ENCODE results near the gene RYR1.
"Not testable (repeated sequence)": the region's sequence is repeated elsewhere in the genome, so short reads cannot be mapped to it uniquely, and the experiment has no call there.

RYR1 gene

DNA sequence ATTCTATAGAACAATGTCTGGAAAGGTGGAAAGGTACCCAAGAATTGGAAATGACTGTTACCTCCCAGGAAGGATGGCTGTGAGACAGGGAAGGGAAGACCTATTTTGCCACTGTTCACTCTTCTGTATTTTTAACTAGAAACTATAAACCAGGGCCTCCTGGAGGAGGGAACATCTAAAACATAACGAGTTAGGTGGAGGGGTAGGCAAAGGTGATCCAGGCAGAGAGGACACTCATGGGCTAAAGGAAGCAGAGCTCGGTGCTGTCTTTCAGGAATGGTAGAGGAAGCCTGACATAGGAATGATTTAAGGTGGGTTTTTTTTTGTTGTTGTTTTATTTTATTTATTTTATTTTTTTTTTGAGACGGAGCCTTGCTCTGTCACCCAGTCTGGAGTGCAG is 191.3 kb downstream of the RYR1 start:
- 97% methylated on average over 3 of the region's 3 CpGs for WGBS (ENCODE audit: insufficient coverage)
- Histone ChIP-seq H3K9me3 (ENCODE audit: control extremely low read depth in 1 of 5, control insufficient read depth in 4 of 5, insufficient read depth in 2 of 5, low read depth in 1 of 5, low read length in 4 of 5) (no peaks in the 10 kb centered on the region), H3K36me3 (ENCODE audit: control insufficient read depth in 4 of 4, insufficient read depth in 4 of 4, low read length in 3 of 4) (peaks cover 7 to 83% (median 59%) of the 10 kb centered on the region in 4 experiments), H3K4me1 (ENCODE audit: control extremely low read depth in 1 of 4, control insufficient read depth in 4 of 4, insufficient read depth in 4 of 4, low read length in 3 of 4) (peaks cover 2 to 6% (median 4%) of the 10 kb centered on the region in 4 experiments), H3K27ac (ENCODE audit: insufficient read depth in 1 of 2, low read depth in 1 of 2, low read length in 2 of 2, poor library complexity in 1 of 2, severe bottlenecking in 2 of 2) (no peak overlapping the region), H3K4me3 (ENCODE audit: control insufficient read depth in 1 of 7, extremely low read depth in 1 of 7, insufficient read depth in 4 of 7, low read depth in 2 of 7, low read length in 6 of 7) (no peak overlapping the region), H3K27me3 (replicated peaks in 2 of 5; ENCODE audit: control insufficient read depth in 4 of 5, insufficient read depth in 5 of 5, low read length in 4 of 5) (no peaks in the 10 kb centered on the region)
- DNase-seq = no peak
- POLR2A ChIA-PET = no interaction called here
- CTCF ChIA-PET = interaction anchor here (0.9 to 1.1 kb wide), 2 partner anchors 9 to 16 kb away, joined by 3 read pairs; no protein-coding TSS in a partner anchor

DNA sequence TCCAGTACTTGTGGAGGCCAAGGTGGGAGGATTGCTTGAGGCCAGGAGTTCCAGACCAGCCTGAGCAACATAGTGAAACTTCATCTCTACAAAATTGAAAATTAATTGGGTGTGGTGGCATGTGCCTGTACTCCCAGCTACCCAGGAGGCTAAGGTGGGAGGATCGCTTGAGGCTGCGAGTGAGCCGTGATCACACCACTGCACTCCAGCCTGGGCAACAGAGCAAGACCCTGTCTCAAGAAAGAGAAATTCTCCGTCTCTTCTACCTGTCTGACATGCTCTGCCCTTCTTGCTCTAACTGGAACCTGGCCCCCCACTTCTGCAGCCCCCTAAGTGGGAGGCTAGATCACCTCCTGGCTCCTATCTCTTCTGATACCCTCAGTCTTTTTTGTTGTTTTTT is 192.9 kb downstream of the RYR1 start:
- POLR2A ChIA-PET = no interaction called here
- no peaks in the 10 kb centered on the region for H3K9me3 ChIP-seq (ENCODE audit: control extremely low read depth in 1 of 5, control insufficient read depth in 4 of 5, insufficient read depth in 2 of 5, low read depth in 1 of 5, low read length in 4 of 5)
- H3K27ac ChIP-seq (ENCODE audit: insufficient read depth in 1 of 2, low read depth in 1 of 2, low read length in 2 of 2, poor library complexity in 1 of 2, severe bottlenecking in 2 of 2) = no peak overlapping the region
- CTCF ChIA-PET = interaction anchor here (0.8 kb wide), 1 partner anchor 9 kb away, joined by 4 read pairs; no protein-coding TSS in a partner anchor
- H3K4me1 ChIP-seq (ENCODE audit: control extremely low read depth in 1 of 4, control insufficient read depth in 4 of 4, insufficient read depth in 4 of 4, low read length in 3 of 4) = no peaks in the 10 kb centered on the region
- H3K4me3 ChIP-seq (ENCODE audit: control insufficient read depth in 1 of 7, extremely low read depth in 1 of 7, insufficient read depth in 4 of 7, low read depth in 2 of 7, low read length in 6 of 7) = no peak overlapping the region
- H3K36me3 ChIP-seq (ENCODE audit: control insufficient read depth in 4 of 4, insufficient read depth in 4 of 4, low read length in 3 of 4) = peaks cover 7 to 82% (median 52%) of the 10 kb centered on the region in 4 experiments
- no peak for DNase-seq
- H3K27me3 ChIP-seq (replicated peaks in 2 of 5; ENCODE audit: control insufficient read depth in 4 of 5, insufficient read depth in 5 of 5, low read length in 4 of 5) = no peaks in the 10 kb centered on the region
- 95% methylated on average over 4 of the region's 4 CpGs for WGBS (ENCODE audit: insufficient coverage)

DNA sequence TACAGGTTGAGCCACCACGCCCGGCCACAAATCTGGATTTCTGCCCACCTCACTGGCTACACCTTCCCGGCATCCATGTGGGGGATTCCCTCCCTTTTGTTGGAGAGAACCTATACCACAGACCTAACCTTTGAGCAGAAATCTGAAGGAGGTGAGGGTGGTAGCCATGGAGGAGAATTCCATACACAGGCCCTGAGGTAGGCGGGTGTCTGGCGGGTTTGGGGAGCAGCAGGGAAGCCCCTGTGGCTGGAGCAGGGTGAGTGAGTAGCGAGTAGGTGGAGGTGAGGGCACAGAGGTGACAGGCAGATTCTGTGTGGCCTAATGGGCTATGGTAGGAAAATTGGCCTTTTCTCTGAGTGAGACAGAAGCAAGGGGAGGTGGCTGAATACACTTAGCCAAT is 196.1 kb downstream of the RYR1 start:
- CTCF ChIA-PET = interaction anchor here (1.2 to 1.9 kb wide), 2 partner anchors 11 to 42 kb away, joined by 3 to 6 read pairs; partner anchors contain the start of genes EIF3K and MAP4K1
- H3K9me3 ChIP-seq (ENCODE audit: control extremely low read depth in 1 of 5, control insufficient read depth in 4 of 5, insufficient read depth in 2 of 5, low read depth in 1 of 5, low read length in 4 of 5) = no peaks in the 10 kb centered on the region
- peaks cover 3 to 70% (median 41%) of the 10 kb centered on the region in 4 experiments for H3K36me3 ChIP-seq (ENCODE audit: control insufficient read depth in 4 of 4, insufficient read depth in 4 of 4, low read length in 3 of 4)
- WGBS (ENCODE audit: insufficient coverage) = 96% methylated on average over 3 of the region's 6 CpGs
- H3K4me3 ChIP-seq (ENCODE audit: control insufficient read depth in 1 of 7, extremely low read depth in 1 of 7, insufficient read depth in 4 of 7, low read depth in 2 of 7, low read length in 6 of 7) = no peak overlapping the region
- H3K27ac ChIP-seq (ENCODE audit: insufficient read depth in 1 of 2, low read depth in 1 of 2, low read length in 2 of 2, poor library complexity in 1 of 2, severe bottlenecking in 2 of 2) = no peak overlapping the region
- DNase-seq = no peak
- no peaks in the 10 kb centered on the region for H3K27me3 ChIP-seq (replicated peaks in 2 of 5; ENCODE audit: control insufficient read depth in 4 of 5, insufficient read depth in 5 of 5, low read length in 4 of 5)
- H3K4me1 ChIP-seq (ENCODE audit: control extremely low read depth in 1 of 4, control insufficient read depth in 4 of 4, insufficient read depth in 4 of 4, low read length in 3 of 4) = no peaks in the 10 kb centered on the region
- POLR2A ChIA-PET = no interaction called here

DNA sequence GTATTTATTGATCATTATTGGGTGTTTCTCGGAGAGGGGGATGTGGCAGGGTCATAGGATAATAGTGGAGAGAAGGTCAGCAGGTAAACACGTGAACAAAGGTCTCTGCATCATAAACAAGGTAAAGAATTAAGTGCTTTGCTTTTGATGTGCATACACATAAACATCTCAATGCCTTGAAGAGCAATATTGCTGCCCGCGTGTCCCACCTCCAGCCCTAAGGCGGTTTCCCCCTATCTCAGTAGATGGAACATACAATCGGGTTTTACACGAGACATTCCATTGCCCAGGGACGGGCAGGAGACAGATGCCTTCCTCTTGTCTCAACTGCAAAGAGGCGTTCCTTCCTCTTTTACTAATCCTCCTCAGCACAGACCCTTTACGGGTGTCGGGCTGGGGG is 197.8 kb downstream of the RYR1 start:
- peaks cover 2 to 64% (median 42%) of the 10 kb centered on the region in 4 experiments for H3K36me3 ChIP-seq (ENCODE audit: control insufficient read depth in 4 of 4, insufficient read depth in 4 of 4, low read length in 3 of 4)
- WGBS (ENCODE audit: insufficient coverage) = 71% methylated on average over 5 of the region's 11 CpGs
- H3K4me3 ChIP-seq (ENCODE audit: control insufficient read depth in 1 of 7, extremely low read depth in 1 of 7, insufficient read depth in 4 of 7, low read depth in 2 of 7, low read length in 6 of 7); H3K9me3 ChIP-seq (ENCODE audit: control extremely low read depth in 1 of 5, control insufficient read depth in 4 of 5, insufficient read depth in 2 of 5, low read depth in 1 of 5, low read length in 4 of 5); DNase-seq; CTCF ChIA-PET; H3K27me3 ChIP-seq (replicated peaks in 2 of 5; ENCODE audit: control insufficient read depth in 4 of 5, insufficient read depth in 5 of 5, low read length in 4 of 5); POLR2A ChIA-PET; H3K27ac ChIP-seq (ENCODE audit: insufficient read depth in 1 of 2, low read depth in 1 of 2, low read length in 2 of 2, poor library complexity in 1 of 2, severe bottlenecking in 2 of 2); H3K4me1 ChIP-seq (ENCODE audit: control extremely low read depth in 1 of 4, control insufficient read depth in 4 of 4, insufficient read depth in 4 of 4, low read length in 3 of 4): not testable (repeated sequence)

DNA sequence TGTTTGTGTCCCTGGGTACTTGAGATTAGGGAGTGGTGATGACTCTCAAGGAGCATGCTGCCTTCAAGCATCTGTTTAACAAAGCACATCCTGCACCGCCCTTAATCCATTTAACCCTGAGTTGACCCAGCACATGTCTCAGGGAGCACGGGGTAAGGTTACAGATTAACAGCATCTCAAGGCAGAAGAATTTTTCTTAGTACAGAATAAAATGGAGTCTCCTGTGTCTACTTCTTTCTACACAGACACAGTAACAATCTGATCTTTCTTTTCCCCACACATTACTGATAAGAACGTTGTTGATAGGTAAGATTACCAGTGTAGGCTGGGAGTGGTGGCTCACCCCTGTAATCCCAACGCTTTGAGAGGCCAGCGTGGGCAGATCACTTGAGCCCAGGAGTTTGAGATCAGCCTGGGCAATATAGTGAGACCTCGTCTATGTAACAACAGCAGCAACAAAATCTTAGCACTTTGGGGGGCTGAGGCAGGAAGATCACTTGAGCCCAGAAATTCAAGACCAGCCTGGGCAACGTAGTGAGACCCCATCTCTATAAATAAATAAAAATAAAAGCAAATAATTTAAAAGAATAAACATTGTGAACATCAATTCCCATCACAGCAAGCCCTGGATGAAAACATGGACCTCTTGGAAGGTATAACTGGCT is 198.5 kb downstream of the RYR1 start:
- DNase-seq; H3K9me3 ChIP-seq (ENCODE audit: control extremely low read depth in 1 of 5, control insufficient read depth in 4 of 5, insufficient read depth in 2 of 5, low read depth in 1 of 5, low read length in 4 of 5); POLR2A ChIA-PET; H3K27me3 ChIP-seq (replicated peaks in 2 of 5; ENCODE audit: control insufficient read depth in 4 of 5, insufficient read depth in 5 of 5, low read length in 4 of 5); H3K4me3 ChIP-seq (ENCODE audit: control insufficient read depth in 1 of 7, extremely low read depth in 1 of 7, insufficient read depth in 4 of 7, low read depth in 2 of 7, low read length in 6 of 7); H3K4me1 ChIP-seq (ENCODE audit: control extremely low read depth in 1 of 4, control insufficient read depth in 4 of 4, insufficient read depth in 4 of 4, low read length in 3 of 4); H3K27ac ChIP-seq (ENCODE audit: insufficient read depth in 1 of 2, low read depth in 1 of 2, low read length in 2 of 2, poor library complexity in 1 of 2, severe bottlenecking in 2 of 2): not testable (repeated sequence)
- CTCF ChIA-PET = interaction anchor here (1.4 kb wide), 1 partner anchor 28 kb away, joined by 3 read pairs; no protein-coding TSS in a partner anchor
- WGBS (ENCODE audit: insufficient coverage) = 95% methylated on average over 4 of the region's 7 CpGs
- H3K36me3 ChIP-seq (ENCODE audit: control insufficient read depth in 4 of 4, insufficient read depth in 4 of 4, low read length in 3 of 4) = peaks cover 2 to 58% (median 38%) of the 10 kb centered on the region in 4 experiments

DNA sequence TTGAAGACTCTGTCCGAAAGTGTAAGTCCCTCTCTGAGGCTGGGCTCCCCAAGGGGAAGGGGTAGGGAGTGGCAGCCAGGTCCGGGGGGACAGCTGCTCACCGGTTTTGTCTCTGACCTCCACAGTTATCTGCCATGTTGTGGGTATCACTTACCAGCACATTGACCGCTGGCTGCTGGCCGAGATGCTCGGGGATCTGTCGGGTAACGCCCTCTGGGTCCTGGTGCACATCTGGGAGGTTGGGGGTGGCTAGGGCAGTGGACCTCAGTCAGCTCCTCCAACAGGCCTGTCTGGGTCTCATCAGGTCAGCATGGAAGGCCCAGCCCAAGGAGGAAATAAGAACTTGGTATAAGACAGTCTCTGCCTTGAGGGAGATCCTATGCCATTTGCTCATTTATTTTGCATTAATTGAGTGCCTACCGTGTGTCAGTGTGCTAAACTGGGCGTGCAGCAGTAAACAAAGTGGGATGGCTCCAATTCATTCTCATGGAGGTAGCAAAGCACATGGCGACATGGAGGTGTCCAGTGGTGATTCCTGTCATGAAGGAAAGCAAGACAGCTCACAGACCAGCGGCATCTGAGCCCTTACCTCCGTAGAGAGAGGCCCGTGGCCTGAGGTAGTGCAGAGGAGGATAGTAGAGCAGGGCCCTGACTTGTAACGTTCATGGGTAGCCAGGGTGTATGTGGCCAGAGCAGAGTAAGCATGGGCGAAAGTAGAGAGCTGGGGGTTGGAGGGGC is 199.2 kb downstream of the RYR1 start:
- peaks cover 3 to 9% (median 7%) of the 10 kb centered on the region in 4 experiments for H3K4me1 ChIP-seq (ENCODE audit: control extremely low read depth in 1 of 4, control insufficient read depth in 4 of 4, insufficient read depth in 4 of 4, low read length in 3 of 4)
- no peak overlapping the region for H3K4me3 ChIP-seq (ENCODE audit: control insufficient read depth in 1 of 7, extremely low read depth in 1 of 7, insufficient read depth in 4 of 7, low read depth in 2 of 7, low read length in 6 of 7)
- no peak overlapping the region for H3K27ac ChIP-seq (ENCODE audit: insufficient read depth in 1 of 2, low read depth in 1 of 2, low read length in 2 of 2, poor library complexity in 1 of 2, severe bottlenecking in 2 of 2)
- ChIA-PET POLR2A (no interaction called here), CTCF (interaction anchor here (0.8 to 1.4 kb wide), 3 partner anchors 27 to 230 kb away, joined by 3 to 8 read pairs (median 3); partner anchors contain the start of gene FAM98C)
- H3K27me3 ChIP-seq (replicated peaks in 2 of 5; ENCODE audit: control insufficient read depth in 4 of 5, insufficient read depth in 5 of 5, low read length in 4 of 5) = no peaks in the 10 kb centered on the region
- WGBS (ENCODE audit: insufficient coverage) = 98% methylated on average over 10 of the region's 16 CpGs
- no peak for DNase-seq
- no peaks in the 10 kb centered on the region for H3K9me3 ChIP-seq (ENCODE audit: control extremely low read depth in 1 of 5, control insufficient read depth in 4 of 5, insufficient read depth in 2 of 5, low read depth in 1 of 5, low read length in 4 of 5)
- H3K36me3 ChIP-seq (ENCODE audit: control insufficient read depth in 4 of 4, insufficient read depth in 4 of 4, low read length in 3 of 4) = peaks cover 2 to 52% (median 35%) of the 10 kb centered on the region in 4 experiments
